ENCODE results near the gene RPTOR. TPM values are rescaled to one million over a fixed set of nuclear protein-coding genes. Genes with fewer than 3 reads are reported as not detected.

The RPTOR gene
- total RNA-seq, 1 donor from 2014 or later: 32.0 TPM

- no peak overlapping the region for H3K4me3 Mint-ChIP-seq (ENCODE audit: unreplicated experiment)
These were observed 205.0 kb downstream of the RPTOR start for GRCh38 chr17:80749611-80750010.

GRCh38 chr17:80750263-80750662 is 205.6 kb downstream of the RPTOR start:
- no peak overlapping the region for H3K27ac ChIP-seq (ENCODE audit: low read depth, low read length)
- H3K27ac Mint-ChIP-seq (ENCODE audit: unreplicated experiment): no peak overlapping the region
- no peak overlapping the region for H3K9ac ChIP-seq (ENCODE audit: low read length)

More at GRCh38 chr17:80749611-80750010, 205.0 kb downstream of the RPTOR start:
- no peaks in the 10 kb centered on the region for H3K9me3 ChIP-seq (ENCODE audit: insufficient read depth, low read depth, low read length)
- Mint-ChIP-seq H3K27ac (ENCODE audit: unreplicated experiment) (no peak overlapping the region), H3K9me3 (ENCODE audit: unreplicated experiment) (no peaks in the 10 kb centered on the region), H3K27me3 (ENCODE audit: low read depth, unreplicated experiment) (no peaks in the 10 kb centered on the region), H3K36me3 (ENCODE audit: low read depth, unreplicated experiment) (peaks cover 9% of the 10 kb centered on the region), H3K4me1 (ENCODE audit: low read depth, unreplicated experiment) (peaks cover 23% of the 10 kb centered on the region)
- H3K4me2 ChIP-seq (ENCODE audit: low read length): no peak overlapping the region
- H3K79me2 ChIP-seq (ENCODE audit: insufficient read depth, low read length): no peaks in the 10 kb centered on the region
- H4K20me1 ChIP-seq (ENCODE audit: insufficient read depth, low read length): no peaks in the 10 kb centered on the region
- H3K4me1 ChIP-seq (ENCODE audit: insufficient read depth, low read length): peaks cover 7% of the 10 kb centered on the region
- FAIRE-seq: no peak
- no peak for DNase-seq (ENCODE audit: low read depth)
- no peak for TF ChIP-seq CTCF (IDR thresholded peaks at IDR 0.05; ENCODE audit: insufficient read depth, low read depth, low read length)
- no peak for TF ChIP-seq EZH2 (IDR thresholded peaks at IDR 0.05; ENCODE audit: insufficient read depth, low read length)
- no peak overlapping the region for H3K27ac ChIP-seq (ENCODE audit: low read depth, low read length)
- no peaks in the 10 kb centered on the region for H3K36me3 ChIP-seq (ENCODE audit: insufficient read depth, low read length)
- H3K4me3 ChIP-seq (ENCODE audit: insufficient read depth, low read depth, low read length): no peak overlapping the region
- no peak overlapping the region for H3K9ac ChIP-seq (ENCODE audit: low read length)
- no peaks in the 10 kb centered on the region for H3K27me3 ChIP-seq (ENCODE audit: insufficient read depth, low read length)
- no peak overlapping the region for H2AFZ ChIP-seq (ENCODE audit: low read depth, low read length)

More at GRCh38 chr17:80750263-80750662, 205.6 kb downstream of the RPTOR start:
- no peaks in the 10 kb centered on the region for H3K9me3 Mint-ChIP-seq (ENCODE audit: unreplicated experiment)
- no peak for TF ChIP-seq EZH2 (IDR thresholded peaks at IDR 0.05; ENCODE audit: insufficient read depth, low read length)
- no peak for TF ChIP-seq CTCF (IDR thresholded peaks at IDR 0.05; ENCODE audit: insufficient read depth, low read depth, low read length)
- H3K9me3 ChIP-seq (ENCODE audit: insufficient read depth, low read depth, low read length): no peaks in the 10 kb centered on the region
- peaks cover 7% of the 10 kb centered on the region for H3K4me1 ChIP-seq (ENCODE audit: insufficient read depth, low read length)
- H3K27me3 Mint-ChIP-seq (ENCODE audit: low read depth, unreplicated experiment): no peaks in the 10 kb centered on the region
- no peaks in the 10 kb centered on the region for H3K79me2 ChIP-seq (ENCODE audit: insufficient read depth, low read length)
- H2AFZ ChIP-seq (ENCODE audit: low read depth, low read length): no peak overlapping the region
- no peaks in the 10 kb centered on the region for H4K20me1 ChIP-seq (ENCODE audit: insufficient read depth, low read length)
- H3K36me3 Mint-ChIP-seq (ENCODE audit: low read depth, unreplicated experiment): peaks cover 11% of the 10 kb centered on the region
- FAIRE-seq: no peak
- no peaks in the 10 kb centered on the region for H3K36me3 ChIP-seq (ENCODE audit: insufficient read depth, low read length)
- H3K4me3 ChIP-seq (ENCODE audit: insufficient read depth, low read depth, low read length): no peak overlapping the region
- no peaks in the 10 kb centered on the region for H3K27me3 ChIP-seq (ENCODE audit: insufficient read depth, low read length)
- DNase-seq (ENCODE audit: low read depth): no peak
- H3K4me3 Mint-ChIP-seq (ENCODE audit: unreplicated experiment): no peak overlapping the region
- H3K4me1 Mint-ChIP-seq (ENCODE audit: low read depth, unreplicated experiment): peaks cover 23% of the 10 kb centered on the region
- H3K4me2 ChIP-seq (ENCODE audit: low read length): no peak overlapping the region
